ENCODE data around the gene NCOA1.
A peak's percentile ranks its signal among the peaks of the same experiment; 100 is the strongest.
"Not testable (repeated sequence)": the region's sequence is repeated elsewhere in the genome, so short reads cannot be mapped to it uniquely, and the experiment has no call there.

The NCOA1 gene

DNA sequence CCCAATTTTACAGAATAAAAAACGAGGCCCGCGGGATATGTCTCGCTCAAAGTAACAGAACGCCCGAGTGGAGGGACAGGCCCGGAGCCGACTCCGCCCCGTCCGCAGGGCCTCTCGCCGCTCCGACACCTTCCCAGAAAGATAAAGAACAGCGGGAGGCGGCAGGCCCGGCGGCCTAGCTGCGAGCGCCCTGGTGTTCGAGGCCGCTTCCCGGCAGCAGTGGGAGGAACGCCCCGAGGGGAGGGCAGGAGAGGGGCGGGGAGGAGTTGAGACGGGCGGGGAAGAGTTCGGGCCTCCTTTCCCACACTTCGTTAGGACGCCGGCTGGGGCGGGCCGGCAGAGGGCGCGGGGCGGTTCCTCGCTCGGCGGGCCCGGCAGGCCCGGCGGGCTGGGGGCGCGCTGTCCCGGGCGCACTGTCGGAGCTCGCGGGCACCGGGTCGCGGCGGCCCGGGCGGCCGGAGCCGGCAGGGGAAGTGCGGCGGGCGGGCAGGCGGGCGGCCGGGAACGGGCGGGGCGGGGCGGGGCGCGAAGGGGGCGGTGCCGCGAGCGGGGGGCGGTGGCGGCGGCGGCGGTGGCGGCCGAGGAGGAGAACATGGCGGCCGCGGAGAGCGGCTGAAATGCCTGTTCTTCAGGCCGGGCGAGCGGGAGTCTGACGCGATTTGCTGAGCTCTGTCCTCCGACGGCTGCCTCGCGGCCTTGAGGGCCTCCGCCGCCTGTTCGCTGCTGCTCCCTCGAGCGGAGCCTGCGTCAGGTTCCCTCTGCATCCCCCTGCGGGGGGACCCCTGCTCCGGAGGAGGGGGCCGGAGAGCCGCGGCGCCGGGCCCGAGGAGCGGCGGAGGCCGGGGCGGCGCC lies at the start of gene NCOA1:
NCOA1 (plus strand) TSS at position 565 of the 852 bp plus-strand sequence. CDS start 167,424 bp downstream, outside the sequence.
- peak; percentile 35 for DNase-seq (ENCODE audit: low read depth)

DNA sequence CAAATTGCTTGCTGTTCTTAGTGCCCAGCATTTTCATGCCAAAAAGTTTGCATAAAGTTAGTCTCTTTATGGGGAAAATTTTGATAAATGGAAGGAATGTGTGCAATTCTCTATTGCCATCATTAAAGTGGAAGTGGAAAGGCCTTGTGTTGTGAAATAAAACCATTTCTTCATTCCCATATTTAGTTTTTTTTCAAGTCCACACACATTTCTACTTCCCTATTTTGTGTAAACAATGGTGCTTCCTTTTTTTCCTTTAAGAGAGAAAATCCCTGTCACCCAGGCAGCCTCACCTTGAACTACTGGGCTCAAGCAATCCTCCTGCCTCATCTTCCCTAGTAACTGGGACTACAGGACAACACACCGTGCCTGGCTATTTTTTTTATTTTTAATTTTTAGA lies 42.3 kb upstream of the NCOA1 start:
- DNase-seq (ENCODE audit: low read depth), result no peak

DNA sequence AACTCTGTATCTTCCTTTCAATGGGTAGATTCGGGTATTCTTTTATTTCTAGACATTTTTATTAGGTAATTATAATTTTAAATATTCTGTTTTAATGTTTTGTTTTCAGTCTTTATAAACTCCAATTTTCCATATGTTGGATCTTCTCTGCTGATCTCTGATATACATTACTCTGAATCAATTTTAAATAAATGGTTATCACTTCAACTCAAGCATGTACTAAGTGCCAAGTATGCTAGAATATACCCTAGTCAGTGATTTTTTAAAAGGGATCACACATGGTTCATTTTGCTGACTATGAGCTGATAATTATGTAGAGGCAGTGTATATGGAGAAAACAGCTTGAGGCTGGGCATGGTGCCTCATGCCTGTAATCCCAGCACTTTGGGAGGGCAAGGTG lies 41.7 kb upstream of the NCOA1 start:
- DNase-seq (ENCODE audit: low read depth), result no peak

DNA sequence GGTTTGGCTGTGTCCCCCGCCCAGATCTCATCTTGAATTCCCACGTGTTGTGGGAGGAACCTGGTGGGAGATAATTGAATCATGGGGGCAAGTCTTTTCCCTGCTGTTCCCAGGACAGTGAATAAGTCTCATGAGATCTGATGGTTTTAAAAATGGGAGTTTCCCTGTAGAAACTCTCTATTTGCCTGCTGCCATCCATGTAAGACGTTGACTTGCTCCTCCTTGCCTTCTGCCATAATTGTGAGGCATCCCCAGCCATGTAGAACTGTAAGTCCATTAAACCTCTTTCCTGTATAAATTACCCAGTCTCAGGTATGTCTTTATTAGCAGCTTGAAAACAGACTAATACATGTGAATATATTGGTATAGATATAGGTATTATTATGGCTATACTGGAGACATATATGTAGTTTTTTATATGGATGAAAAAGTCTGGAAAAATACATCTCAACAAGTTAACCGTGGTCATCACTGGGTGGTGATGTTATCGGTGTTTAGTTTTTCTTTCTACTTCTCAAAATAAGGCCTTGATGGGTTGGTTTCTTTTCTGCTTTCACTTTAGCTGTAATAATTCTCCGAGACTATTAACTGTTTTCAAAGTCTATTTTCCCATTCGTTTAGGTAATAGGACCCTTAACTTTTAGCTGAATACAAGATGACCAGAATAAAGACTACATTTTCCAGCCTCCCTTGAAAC lies 39.1 kb upstream of the NCOA1 start:
- no peak for DNase-seq (ENCODE audit: low read depth)

DNA sequence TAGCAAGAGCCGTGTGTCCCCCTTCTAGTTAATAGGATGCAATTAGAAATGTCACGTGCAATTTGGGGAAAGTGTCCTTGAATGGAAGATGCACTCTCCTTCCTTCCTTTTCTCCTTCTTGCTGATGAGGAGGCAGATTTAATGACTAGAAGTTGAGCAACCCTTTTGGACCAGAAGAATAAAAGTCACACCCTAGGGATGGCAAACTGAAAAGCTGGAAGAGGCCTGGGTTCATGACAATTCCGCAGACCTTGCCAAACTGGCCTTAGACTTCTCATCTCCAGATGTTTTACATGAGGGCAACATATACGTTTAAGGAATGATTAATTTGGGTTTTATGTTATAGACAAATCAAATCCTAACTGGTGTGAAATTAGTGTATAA lies 38.6 kb upstream of the NCOA1 start:
- DNase-seq (ENCODE audit: low read depth), result no peak

DNA sequence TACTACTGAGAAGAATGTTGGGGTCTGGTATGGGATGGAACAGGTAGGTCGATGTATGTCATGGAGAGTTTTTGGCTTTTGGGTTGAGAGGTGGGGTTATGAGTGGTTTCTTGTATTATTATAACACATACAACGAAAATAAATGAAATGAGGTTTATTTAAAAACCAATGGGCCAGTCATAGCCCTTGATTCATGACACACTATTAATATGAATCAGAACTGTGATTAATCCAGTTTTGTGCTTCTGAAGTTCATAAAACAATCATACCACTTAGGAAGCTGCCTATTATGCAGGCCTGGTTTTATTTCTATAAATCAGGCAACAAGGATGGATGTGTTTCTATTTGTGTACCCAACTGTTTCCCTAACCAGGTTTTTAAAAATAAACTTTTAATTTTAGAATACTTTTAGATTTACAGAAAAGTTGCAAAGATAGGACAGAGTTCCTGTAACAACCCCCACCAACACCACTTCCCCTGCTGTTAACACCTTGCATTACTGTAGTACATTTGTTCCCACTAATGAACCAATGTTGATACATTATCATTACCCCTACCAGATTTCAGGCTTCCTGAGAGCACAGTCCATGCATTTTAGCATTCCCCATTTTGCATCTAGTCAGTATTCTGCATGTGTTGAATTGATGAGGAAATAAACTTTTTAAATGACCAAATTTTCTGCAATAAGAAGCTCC lies 37.5 kb upstream of the NCOA1 start:
- no peak for DNase-seq (ENCODE audit: low read depth)

DNA sequence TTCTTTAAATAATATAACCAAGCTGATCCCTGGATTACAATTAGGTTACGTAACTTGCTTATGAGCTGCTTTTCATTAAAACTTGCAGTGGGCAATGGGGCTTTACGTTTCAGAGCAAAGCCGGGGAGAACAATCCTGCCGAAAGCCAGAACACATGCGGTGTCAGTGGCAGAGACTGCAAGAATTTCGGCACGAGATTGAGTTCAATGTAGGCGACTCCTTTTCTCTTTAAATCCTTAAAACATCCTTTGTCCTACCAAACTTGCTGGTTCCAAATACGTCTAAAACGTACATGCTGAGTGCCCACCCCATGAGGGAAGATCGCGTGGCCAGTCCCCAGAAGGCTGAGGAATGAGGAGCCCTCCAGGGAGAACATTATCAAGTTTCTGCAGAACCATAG lies 36.8 kb upstream of the NCOA1 start:
- DNase-seq (ENCODE audit: low read depth), result no peak

DNA sequence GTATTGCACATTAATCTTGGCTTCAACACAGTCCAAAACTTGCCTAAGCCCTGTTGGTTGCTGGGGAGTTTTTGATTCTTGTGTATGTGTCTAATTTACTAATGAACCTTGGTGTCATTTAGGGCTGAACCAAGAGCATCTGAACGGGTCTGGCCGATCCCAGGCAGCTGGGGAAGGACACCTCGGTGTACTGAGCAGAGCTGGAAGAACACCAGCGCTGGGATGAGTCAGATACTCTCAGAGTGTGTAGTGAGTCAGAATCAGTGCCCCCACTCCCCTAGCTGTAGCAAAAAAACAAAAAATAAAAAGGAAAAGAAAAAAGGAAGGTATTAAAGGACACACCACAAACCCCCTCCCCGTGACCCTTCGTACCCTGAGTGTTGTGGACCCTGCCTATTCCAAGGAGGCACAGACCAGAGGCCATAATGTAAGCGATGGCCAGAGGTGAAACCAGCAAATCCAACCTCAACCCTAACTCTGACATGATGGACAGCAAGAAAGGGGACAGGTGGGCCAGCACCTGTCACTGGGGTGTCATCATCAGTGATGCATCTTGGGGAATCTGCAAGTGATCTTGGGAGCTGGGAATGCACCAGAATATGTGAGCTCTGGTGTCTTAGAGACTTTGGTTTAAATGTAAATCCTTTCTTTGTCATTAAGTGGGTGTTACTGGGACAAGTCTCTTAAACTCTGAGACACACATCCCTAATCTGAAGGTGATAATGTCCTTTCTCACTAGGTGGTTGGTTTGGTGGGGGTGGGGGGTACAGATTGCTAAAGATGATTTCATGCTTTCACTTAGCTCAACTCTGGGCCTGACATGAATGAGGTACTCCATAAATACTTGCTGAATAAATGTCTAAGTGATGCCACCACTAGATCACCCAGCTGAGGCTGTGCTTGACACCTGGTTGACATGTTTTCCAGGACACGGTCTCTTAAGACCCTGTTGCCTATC lies 34.2 kb upstream of the NCOA1 start:
- DNase-seq (ENCODE audit: low read depth), result peak; percentile 40

DNA sequence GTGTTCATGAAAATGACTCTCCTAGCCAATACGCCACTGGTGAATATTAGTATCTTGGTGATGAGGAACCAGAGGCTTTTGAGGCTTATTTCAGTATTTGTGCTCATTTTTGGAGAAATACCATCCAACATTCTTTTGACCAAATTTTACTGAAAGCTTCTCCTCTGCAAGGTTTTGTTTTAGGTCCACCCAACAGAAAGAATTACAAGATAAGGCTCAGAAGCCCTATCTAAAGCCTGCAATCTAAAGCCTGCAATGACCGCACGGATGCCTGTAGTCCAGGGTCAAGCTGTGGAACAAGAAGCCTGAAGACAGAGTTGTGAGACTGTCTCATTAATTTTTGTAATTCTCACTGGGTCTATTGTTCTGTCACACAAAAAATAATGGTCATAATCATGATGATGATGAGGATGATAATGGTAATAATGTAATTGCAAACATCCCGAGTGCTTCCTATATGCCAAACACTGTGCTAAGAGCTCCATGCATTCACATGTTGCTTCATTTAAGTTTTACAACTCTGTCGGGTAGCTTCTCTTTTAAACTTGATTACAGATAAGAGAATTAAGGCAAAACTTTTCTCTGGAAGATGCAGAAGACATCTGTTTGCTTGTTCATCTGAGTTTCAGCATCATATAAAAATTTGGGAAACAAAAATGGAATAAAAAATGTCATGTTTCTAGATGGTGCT lies 33.2 kb upstream of the NCOA1 start:
- no peak for DNase-seq (ENCODE audit: low read depth)

DNA sequence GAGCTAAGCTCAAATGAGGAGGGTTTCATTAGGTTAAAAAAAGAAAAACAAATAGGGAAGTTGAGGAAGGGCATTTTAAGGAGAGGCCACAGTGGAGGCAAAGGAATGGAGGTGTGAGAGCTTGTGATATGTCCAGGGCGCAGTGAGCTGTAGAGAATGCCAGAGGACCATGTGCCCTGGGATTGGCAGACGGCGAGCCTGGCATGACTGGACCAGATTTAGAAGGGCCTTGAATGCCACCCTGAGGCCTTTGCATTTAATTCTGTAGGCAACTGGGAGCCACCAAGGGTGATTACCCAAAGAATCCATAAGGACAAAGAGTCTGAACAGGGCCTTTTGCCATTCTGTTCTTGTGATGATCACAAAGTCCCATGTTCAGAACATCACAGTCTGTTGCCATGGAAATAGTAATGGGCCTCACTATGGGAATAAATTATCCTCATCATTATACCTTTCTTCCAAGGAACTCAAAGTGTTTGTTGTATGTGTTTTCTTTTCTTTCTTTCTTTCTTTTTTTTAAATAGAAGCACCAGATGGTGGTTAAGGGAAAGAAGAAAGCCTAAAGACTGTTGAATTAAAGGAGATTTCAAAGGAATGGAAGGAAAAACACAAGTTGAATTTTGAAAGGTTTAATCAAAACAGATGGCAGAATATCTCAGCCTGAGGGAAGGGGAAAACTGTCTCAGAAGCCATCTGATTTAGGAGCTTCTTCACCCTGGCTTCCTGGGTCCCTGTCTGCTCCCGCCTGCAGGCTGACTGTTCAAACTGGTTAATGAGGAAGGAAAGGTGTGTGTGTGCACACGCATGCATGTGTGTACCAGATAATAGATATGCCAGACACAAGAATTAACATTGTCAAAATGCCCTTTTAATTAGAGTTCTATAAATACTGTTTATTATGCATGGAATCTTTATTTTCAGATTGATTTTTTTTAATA lies 31.6 kb upstream of the NCOA1 start:
- no peak for DNase-seq (ENCODE audit: low read depth)

DNA sequence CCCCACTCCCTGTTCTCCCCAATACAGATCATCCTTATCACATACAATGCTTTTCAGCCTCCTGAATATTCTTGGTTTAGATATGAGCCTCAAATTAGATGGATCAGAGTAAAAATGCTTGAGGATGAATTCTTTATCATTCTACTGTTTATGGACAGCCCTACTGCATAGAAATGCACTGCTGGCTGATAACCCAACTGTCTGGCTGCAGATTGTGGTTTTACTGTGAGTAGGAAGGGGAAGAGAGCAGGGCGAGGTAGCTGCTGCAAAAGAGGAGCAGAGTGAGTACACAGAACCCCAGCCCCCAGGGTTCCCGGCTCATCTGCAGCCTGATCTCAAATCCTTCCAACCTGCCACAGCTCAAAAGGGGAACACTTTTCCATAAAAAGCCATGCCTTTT lies 29.4 kb upstream of the NCOA1 start:
- no peak for DNase-seq (ENCODE audit: low read depth)

DNA sequence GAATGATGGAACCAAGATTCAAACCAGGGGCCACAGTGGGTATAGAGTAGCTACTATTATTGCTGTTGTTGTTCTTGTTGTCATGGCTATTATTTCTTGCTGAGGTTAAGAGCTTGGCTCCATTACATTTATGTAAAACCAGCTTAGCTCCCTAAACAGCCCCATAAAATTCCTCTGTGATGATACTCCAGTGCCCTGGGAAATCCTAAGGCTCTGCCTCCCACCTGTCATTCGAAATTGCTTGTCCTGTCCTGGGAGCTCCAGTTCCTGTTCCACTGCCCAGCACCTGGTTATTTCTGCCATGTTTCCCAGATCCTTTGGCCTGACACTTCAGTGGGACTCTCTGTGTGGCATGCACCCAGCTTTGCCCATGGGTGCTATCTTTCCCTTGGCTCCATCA lies 27.8 kb upstream of the NCOA1 start:
- DNase-seq (ENCODE audit: low read depth), result no peak

DNA sequence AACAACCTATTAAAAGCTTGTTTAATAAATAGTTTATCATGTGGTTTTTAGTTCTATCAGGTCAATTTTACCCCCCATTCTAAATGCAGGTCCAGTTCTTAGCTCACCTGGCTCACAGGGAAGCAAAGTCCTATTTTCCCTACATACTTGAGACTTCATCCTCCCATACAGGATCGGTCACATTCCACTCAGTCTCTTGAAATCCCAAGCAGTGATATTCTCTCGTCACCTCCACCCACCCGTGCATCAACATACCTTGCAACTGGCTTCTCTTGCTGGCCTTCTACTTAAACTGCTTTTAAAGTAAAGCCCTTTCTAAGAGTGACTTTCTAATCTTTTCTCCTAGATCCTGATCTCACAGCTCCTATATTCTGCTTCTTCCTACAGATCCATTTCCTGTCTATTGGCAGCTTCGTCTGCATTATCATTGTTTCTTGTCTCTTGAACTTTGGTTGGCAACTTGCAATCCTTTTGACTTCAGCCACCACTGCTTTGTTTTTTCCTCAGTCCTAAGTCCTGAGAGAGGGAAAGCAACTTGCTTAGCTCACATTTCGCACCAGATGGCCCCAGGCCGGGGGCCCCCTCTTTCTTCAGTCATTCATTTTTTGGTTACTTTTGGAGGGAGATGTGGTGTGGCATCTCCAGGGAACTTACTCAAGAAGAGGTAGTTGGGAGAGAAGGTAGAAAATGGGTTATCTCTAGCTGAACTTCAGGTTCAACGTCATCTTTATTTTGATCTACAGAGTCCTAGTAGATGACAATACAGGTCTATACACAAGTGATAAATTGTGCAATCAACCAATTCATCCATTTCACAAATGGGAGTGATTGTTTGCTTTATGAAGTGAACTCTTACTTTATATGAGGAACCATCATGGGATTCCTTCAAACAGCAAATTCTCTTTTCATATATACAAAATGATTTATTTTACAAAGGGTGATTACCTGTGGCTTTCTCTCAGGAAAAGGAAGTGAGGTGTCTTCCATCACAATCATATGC lies 23.9 kb upstream of the NCOA1 start:
- DNase-seq (ENCODE audit: low read depth), result no peak

DNA sequence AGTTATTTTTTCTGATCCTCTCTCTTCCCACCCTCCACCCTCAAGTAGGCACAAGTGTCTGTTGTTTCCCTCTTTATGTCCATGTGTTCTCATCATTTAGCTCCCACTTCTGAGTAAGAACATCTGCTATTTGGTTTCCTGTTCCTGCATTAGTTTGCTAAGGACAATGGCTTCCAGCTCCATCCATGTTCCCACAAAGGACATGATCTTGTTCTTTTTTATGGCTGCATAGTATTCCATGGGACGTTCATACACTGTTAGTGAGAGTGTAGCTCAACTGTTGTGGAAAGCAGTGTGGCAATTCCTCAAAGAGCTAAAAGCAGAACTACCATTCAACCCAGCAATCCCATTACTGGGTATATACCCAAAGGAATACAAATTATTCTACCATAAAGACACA lies 22.6 kb upstream of the NCOA1 start:
- DNase-seq (ENCODE audit: low read depth), result not testable (repeated sequence)

DNA sequence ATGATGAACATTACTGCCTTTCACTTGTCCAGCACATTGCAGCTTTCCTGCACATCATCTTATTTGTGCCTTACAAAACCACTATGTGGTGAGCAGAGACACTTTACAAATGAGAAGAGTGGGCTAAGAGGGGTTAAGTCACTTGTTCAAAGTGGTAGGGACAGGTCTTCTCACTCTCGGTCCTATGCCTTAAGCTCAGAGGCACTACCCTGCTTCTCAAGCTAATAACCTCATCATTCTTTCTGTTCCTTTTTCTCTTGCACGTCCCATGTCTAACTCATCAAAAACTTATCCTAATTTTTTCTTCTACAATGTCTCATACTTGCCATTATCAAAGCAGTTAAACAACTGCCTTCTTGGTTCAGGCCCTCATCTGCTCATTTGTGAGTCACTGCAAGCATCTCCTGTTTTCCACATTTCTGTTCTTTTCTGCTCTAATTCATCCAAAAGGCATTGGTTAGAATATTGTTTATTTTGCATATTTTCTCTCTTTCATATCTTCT lies 21.9 kb upstream of the NCOA1 start:
- no peak for DNase-seq (ENCODE audit: low read depth)

DNA sequence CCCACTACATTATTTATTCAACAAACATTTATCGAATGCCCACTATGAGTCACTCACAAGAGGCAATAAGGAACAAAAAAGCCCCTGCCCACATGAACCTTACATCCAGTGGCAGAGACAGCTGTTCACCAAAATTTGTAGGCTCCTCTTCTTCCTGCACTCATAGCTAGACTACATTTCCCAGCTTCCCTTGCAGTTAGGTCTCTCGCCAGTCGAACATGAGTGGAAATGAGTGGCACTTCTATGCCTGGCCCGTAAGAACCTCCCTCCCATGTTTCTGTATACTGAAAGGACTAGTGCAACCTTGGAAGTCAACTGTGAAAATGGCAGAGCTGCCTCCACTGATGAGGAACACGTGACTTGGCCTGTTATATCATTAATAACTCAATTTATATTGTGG lies 19.4 kb upstream of the NCOA1 start:
- no peak for DNase-seq (ENCODE audit: low read depth)

DNA sequence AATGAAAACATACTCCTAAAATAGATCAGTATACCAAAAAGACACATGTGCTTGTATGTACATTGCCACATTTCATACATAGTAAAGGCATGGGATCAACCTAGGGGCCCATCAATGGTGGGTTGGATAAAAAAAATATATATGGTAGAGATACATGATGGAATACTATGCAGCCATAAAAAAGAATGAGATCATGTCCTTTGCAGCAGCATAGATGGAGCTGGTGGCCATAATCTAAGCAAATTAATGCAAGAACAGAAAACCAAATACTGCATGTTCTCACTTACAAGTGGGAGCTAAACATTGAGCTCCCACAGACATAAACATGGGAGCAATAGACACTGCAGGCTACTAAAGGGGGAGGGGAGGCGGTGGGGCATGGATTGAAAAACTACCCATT lies 18.6 kb upstream of the NCOA1 start:
- no peak for DNase-seq (ENCODE audit: low read depth)

DNA sequence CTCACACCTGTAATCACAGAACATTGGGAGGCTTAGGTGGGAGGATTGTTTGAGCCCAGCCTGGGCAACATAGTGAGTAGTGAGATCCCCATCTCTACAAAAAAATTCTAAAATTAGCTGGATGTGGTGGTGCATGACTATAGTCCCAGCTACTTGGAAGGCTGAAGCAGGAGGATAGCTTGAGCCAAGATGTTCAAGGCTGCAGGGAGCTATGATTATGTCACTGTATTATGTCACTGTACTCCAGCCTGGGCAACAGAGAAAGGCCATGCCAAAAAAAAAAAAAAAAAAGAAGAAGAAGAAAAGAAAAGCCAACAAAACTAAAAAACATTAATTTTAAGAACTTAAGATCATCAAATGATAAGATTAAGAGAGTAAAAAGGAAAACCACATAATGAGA lies 17.4 kb upstream of the NCOA1 start:
- DNase-seq (ENCODE audit: low read depth), result no peak

DNA sequence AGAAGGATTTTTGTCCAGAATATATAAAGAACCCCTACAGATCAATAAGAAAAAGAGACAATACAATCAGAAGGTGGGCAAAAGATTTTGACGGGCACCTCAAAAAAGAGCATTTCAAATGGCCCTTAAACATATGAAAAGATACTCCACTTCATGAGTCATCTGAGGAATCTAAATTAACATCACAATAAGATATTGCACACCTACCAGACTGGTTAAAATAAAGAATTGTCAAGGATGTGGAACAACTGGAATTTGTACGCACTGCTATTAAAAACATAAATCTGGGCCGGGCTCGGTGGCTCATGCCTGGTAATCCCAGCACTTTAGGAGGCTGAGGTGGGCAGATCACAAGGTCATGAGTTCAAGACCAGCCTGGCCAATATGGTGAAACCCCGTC lies 17.0 kb upstream of the NCOA1 start:
- no peak for DNase-seq (ENCODE audit: low read depth)
